GM12865 (cell line): ENCODE results near the gene RELT.

Experiments
- DNase-seq: peaks from one replicate; pipeline ENCODE4 v3.0.0; 2010; ENCODE audit warnings: low read depth
- H3K4me3 ChIP-seq: 2 replicates; pipeline ENCODE4 v1.5.1; 2011; ENCODE audit warnings: mild to moderate bottlenecking, low read depth, low read length, control low read depth
- TF ChIP-seq, protein P1 (sequence below): IDR thresholded peaks from 2 replicates; pipeline ENCODE4 v1.5.1; 2011; ENCODE audit warnings: low read length, control low read depth, low read depth, inconsistent platforms; ENCODE audit not compliant: insufficient read depth; ENCODE audit errors: missing control alignments

The RELT gene

DNA sequence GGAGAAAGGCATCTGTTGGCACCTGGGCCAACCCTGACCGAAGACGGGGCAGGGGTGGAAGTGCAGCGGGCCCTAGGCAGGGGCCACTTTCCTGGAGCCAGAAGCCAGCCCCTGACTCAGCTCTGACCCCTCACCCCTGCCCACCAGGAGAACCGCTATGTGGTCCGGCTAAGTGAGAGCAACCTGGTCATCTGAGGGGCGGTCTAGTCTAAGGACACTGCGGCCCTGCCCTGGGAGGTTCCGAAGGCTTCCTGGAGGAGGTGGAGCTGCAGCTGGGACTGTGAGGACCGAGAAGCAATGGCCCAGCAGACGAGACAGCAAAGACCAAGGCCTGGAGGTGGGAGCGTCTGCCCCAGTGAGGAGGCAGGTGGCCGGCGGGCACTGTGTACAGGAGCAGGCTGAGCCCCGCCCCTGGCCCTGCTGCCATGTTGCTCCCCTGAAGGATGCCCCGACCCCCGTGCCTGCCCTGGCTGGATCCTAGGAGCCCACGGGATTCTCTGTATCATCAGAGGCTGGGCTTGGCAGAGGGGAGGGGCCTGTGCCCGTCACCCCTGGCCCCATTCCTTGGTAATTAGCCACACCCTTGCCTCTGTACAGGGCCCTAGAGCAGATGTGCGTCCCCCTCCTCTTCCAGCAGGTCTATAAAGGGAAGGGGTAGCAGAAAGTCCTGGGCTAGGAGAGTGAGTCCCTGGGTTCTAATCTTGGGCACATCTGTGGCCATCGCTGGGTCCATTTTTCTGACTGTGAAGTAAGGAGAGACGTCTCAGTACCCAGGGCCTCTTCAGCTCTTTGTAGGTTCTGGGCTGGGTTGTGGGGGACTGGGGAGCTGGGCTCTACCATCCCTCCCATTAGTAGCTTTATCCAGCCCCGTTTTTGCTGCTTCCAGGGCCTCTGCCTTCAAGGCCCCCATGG, 19.4 kb downstream of the RELT start:
- TF ChIP-seq, protein P1, sequence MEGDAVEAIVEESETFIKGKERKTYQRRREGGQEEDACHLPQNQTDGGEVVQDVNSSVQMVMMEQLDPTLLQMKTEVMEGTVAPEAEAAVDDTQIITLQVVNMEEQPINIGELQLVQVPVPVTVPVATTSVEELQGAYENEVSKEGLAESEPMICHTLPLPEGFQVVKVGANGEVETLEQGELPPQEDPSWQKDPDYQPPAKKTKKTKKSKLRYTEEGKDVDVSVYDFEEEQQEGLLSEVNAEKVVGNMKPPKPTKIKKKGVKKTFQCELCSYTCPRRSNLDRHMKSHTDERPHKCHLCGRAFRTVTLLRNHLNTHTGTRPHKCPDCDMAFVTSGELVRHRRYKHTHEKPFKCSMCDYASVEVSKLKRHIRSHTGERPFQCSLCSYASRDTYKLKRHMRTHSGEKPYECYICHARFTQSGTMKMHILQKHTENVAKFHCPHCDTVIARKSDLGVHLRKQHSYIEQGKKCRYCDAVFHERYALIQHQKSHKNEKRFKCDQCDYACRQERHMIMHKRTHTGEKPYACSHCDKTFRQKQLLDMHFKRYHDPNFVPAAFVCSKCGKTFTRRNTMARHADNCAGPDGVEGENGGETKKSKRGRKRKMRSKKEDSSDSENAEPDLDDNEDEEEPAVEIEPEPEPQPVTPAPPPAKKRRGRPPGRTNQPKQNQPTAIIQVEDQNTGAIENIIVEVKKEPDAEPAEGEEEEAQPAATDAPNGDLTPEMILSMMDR: no peak
- no peak for DNase-seq
- H3K4me3 ChIP-seq: no peak overlapping the region

GRCh38 chr11:73396251-73396930, 20.2 kb downstream of the RELT start:
- H3K4me3 ChIP-seq: no peak overlapping the region
- no peak for DNase-seq
- TF ChIP-seq, protein P1: no peak

DNA sequence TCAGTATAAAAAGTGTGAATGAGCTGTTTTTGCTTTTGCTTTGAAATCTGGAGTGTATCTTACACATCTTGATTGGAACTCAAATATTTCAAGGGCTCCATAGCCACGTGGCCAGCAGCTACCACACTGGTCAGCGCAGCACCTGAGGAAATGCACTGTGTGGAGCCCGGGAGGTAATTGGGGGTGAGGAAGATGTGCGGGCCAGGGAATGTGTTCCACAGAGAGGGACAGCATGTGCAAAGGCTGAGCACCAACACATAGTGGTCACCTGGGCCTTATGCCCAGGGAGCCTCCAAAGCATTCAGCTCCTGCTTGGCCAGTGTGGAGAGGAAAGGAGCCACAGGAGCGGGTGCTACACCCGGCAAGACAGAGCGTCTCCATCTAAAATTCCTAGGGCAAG, 20.8 kb downstream of the RELT start:
- TF ChIP-seq, protein P1: no peak
- DNase-seq: no peak
- no peak overlapping the region for H3K4me3 ChIP-seq

DNA sequence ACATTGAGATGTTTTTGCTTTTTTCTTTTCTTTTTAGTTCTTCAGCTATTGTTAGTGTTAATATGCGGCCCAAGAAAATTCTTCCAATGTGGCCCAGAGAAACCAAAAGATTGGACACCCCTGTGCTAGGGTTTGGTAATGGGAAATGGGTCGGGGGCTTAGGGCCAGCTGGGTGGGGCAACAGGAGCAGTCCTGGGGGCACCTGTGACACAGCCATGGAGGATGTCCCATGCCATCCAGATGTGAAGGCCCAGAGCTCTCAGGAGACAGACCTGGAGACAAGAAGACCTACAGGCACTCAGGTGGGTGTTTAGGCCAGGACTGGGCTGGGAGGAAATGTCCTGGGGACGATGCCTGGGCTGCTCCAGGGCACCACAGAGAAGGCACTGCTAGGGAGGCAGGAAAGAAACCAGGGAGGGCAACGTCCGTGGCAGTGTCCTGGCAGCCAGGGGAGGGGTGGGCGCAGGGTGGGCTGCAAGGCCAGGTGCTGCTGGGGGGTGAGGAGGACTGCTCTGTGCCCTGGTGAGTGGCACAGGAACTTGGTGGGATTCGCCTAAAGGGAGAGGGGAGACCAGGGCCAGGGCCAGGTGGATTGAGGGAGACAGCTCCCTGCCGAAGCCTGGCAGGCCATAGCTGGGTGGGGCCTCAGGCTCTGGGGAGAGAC, 21.4 kb downstream of the RELT start:
- H3K4me3 ChIP-seq: no peak overlapping the region
- TF ChIP-seq, protein P1: no peak
- DNase-seq: no peak

DNA sequence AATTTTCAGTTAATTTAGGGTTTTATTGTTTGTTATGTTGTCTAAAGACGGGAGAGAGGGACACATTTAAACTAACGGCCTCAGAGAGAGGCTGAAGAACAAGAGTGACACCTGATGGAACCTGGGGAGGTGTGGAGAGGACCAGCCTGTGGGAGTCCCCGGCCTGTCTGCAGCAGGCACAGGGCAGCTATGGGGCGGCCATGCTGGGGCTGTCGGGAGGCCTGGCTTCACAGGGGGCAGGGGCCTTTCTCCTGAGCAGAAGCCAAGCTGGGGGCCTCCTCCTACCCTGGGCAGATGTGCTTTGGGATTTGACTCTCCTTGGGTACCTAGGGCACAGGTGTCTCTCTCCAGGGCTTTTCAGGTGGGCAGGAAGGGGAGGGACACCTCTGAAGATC, 21.9 kb downstream of the RELT start:
- DNase-seq: no peak
- TF ChIP-seq, protein P1: no peak
- no peak overlapping the region for H3K4me3 ChIP-seq

GRCh38 chr11:73398721-73399120, 22.5 kb downstream of the RELT start:
- no peak overlapping the region for H3K4me3 ChIP-seq
- TF ChIP-seq, protein P1: no peak

More at GRCh38 chr11:73398721-73399120, 22.5 kb downstream of the RELT start:
- DNase-seq: no peak
